Stomach (tissue), 9 donors: ENCODE results near the gene UBAC2. TPM values are rescaled to one million over a fixed set of nuclear protein-coding genes. Genes with fewer than 3 reads are reported as not detected.
"Not testable (repeated sequence)": the region's sequence is repeated elsewhere in the genome, so short reads cannot be mapped to it uniquely, and the experiment has no call there.

Experiments used
- DNase-seq, 2 donors: peaks; one replicate each; pipeline versions ENCODE4 v3.0.0 to v3.0.0-alpha.2; 2013 to 2019
- H3K27ac ChIP-seq, 5 donors: fragments of 200-600 bp in 4 of 5; sonication (generic) in 4 of 5; one replicate each; pipeline ENCODE4 v1.5.1; 2013 to 2019; ENCODE audit warnings: mild to moderate bottlenecking in 1 of 5, moderate library complexity in 1 of 5
- H3K27me3 ChIP-seq, 3 donors: fragments of 200-600 bp; sonication (generic); one replicate each; pipeline ENCODE4 v1.5.1; 2017 to 2019; ENCODE audit warnings: mixed run types in 1 of 3
- H3K36me3 ChIP-seq, 4 donors: fragments of 200-600 bp; sonication (generic); 1 replicate in 3 of 4; 2 replicates in 1 of 4; pipeline ENCODE4 v1.5.1; 2016 to 2019
- H3K4me1 ChIP-seq, 4 donors: fragments of 200-600 bp; sonication (generic); one replicate each; pipeline ENCODE4 v1.5.1; 2016 to 2019
- H3K4me3 ChIP-seq, 4 donors: fragments of 200-600 bp; sonication (generic) in 3 of 4; one replicate each; pipeline ENCODE4 v1.5.1; 2016 to 2019; ENCODE audit warnings: mild to moderate bottlenecking in 1 of 4
- H3K9me3 ChIP-seq, 4 donors: fragments of 200-600 bp; sonication (generic); one replicate each; pipeline ENCODE4 v1.5.1; 2016 to 2019
- CTCF ChIP-seq, 7 experiments: fragments of 450-650 bp in 4 of 7; fragments of 200-600 bp in 3 of 7; sonication (generic) in 3 of 7; IDR thresholded peaks; one replicate each; pipeline ENCODE4 v1.5.1; 2016 to 2019; ENCODE audit warnings: antibody characterized with exemption in 7 of 7, control low read depth in 2 of 7, mild to moderate bottlenecking in 1 of 7
- EP300 ChIP-seq: sonication (generic); formaldehyde crosslinking; IDR thresholded peaks from one replicate; pipeline ENCODE4 v1.6.1; 2017; ENCODE audit warnings: antibody characterized with exemption
- POLR2A ChIP-seq, 4 donors: fragments of 450-650 bp; IDR thresholded peaks; one replicate each; pipeline ENCODE4 v1.6.1; 2016; ENCODE audit warnings: antibody characterized with exemption in 4 of 4, control low read depth in 2 of 4, mild to moderate bottlenecking in 1 of 4, moderate library complexity in 1 of 4
- POLR2AphosphoS5 ChIP-seq, 3 donors: sonication (generic); formaldehyde crosslinking; IDR thresholded peaks; one replicate each; pipeline ENCODE4 v1.6.1; 2016; ENCODE audit warnings: antibody characterized with exemption in 3 of 3
- WGBS, 5 donors: extraction: QIAGEN DNeasy Blood & Tissue Kit in 3 of 5; methylation state at CpG; one replicate each; pipeline versions ENCODE4 v1.1.5 to v1.1.7; 2013 to 2018; 5-methylcytosine and 5-hydroxymethylcytosine counted together
- intact Hi-C: fragments of 100-400 bp; cut with DNase I; formaldehyde crosslinking; loops from one replicate; pipeline ENCODE4 v1.15.1; 2023; ENCODE audit warnings: low total_unique reads
- polyA plus RNA-seq, 3 donors: library from polyadenylated mRNA; stranded (reverse); fragments of 200-250 nt; gene quantifications; one replicate each; pipeline ENCODE4 v1.2.3, GENCODE V29; 2013
- total RNA-seq, 5 donors: library from RNA; depleted of rRNA; stranded (reverse); fragments of >200 nt; gene quantifications; one replicate each; pipeline versions ENCODE4 v1.1.0 to v1.2.3, GENCODE V29; 2014 to 2016
- donor health status: healthy with polysubstance abuse.
- donor health status: Bipolar disorder and iron deficiency.
- donor health status: healthy.

Gene UBAC2
- total and polyA plus RNA-seq, 8 donors: 18.1 to 68.8 (median 40.1) TPM

DNA sequence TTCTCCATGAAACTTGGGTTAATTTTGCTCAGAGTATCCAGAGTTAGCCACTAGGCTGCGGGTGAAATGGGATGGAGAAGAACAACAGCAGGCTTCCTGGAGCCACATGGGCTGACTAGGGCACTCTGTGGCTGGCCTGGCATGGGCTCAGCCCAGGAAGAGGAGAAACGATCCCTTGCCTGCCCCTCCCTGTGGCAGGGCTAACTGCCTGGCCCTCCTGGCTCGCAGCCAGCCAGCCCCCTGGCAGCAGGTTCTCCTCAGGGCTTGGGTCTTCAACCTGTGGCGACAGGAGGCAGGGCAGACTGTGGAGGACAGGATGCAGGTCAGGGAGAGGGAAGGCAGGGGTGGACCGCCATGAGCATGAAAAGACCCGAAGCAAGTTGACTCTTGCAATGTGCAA is 185.3 kb downstream of the UBAC2 start:
- TF ChIP-seq POLR2A (IDR thresholded peaks at IDR 0.05) (no peak), EP300 (no peak), POLR2AphosphoS5 (IDR thresholded peaks at IDR 0.05) (no peak), CTCF (IDR thresholded peaks at IDR 0.05) (no peak)
- intact Hi-C loops: no loop called here

GRCh38 chr13:99386495-99386894 is 185.8 kb downstream of the UBAC2 start:
- WGBS, 5 donors: 79 to 84% (median 81%) methylated on average over 10 of the region's 10 CpGs
- intact Hi-C loops: no loop called here
- DNase-seq: no peak
- Histone ChIP-seq H3K9me3 (no peaks in the 10 kb centered on the region), H3K27ac (no peak overlapping the region), H3K27me3 (no peaks in the 10 kb centered on the region), H3K4me1 (peaks cover 0 to 12% (median 0%) of the 10 kb centered on the region in 4 donors), H3K36me3 (peaks cover 3 to 39% (median 25%) of the 10 kb centered on the region in 4 donors), H3K4me3 (no peak overlapping the region)
- TF ChIP-seq POLR2AphosphoS5 (IDR thresholded peaks at IDR 0.05) (no peak), EP300 (no peak), CTCF (IDR thresholded peaks at IDR 0.05) (no peak), POLR2A (IDR thresholded peaks at IDR 0.05) (no peak)

More for the DNA sequence above, 185.3 kb downstream of the UBAC2 start:
- H3K4me3 ChIP-seq: no peak overlapping the region
- no peak overlapping the region for H3K27ac ChIP-seq
- no peaks in the 10 kb centered on the region for H3K27me3 ChIP-seq
- H3K9me3 ChIP-seq: no peaks in the 10 kb centered on the region
- no peak for DNase-seq
- H3K4me1 ChIP-seq: peaks cover 0 to 12% (median 0%) of the 10 kb centered on the region in 4 donors
- peaks cover 3 to 39% (median 30%) of the 10 kb centered on the region in 4 donors for H3K36me3 ChIP-seq
- WGBS, 5 donors: 77 to 89% (median 82%) methylated on average over 6 of the region's 6 CpGs

DNA sequence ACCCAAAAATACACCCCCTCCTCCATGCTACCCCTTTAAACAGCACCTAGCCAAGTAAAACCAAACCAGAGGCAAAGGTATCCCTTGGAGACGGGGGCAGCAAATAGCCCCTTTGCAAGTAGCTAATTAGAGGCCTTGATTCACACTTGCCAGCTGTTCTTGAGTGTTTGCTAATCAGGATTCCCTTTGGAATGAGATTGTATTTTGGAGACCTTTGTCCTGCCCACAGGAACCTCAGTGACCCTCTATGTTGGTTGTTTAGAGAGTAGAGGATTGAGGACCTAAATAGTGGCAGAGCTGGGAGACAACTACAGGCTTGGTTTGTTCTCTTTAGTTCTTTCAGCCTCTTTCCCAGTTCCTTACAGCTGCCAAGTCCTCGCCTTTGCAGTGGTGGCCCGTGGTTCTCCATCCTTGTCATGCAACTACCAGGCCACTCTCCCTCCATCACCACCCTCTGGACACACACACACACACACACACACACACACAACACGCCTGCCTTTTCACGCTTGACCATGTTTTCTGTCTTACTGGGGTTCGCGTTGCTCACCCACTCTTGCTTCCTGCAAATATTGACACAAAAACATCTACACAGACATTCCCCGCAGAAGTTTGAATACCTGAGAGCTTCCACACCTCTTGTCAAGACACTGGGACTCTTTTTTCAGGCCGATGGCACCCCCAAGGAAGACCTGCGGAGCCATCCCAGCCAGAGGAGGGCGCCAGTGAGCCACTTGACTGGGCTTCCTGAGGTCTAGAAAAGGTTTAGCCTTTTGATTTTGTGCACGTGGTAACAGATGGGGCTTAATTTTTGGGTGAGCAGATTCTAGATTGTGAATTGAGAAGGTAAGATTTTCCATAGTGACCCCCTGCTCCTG is 186.5 kb downstream of the UBAC2 start:
- Histone ChIP-seq H3K27me3 (no peaks in the 10 kb centered on the region), H3K9me3 (no peaks in the 10 kb centered on the region), H3K4me1 (peaks cover 0 to 12% (median 0%) of the 10 kb centered on the region in 4 donors), H3K36me3 (peaks cover 3 to 39% (median 25%) of the 10 kb centered on the region in 4 donors), H3K27ac (no peak overlapping the region), H3K4me3 (no peak overlapping the region)
- intact Hi-C loops: no loop called here
- peak; percentile 46 to 55 for DNase-seq
- WGBS, 5 donors: 63 to 77% (median 71%) methylated on average over 12 of the region's 12 CpGs
- TF ChIP-seq EP300 (no peak), CTCF (IDR thresholded peaks at IDR 0.05) (peak in 4 of 7 experiments; percentile 12 to 51 (median 26))

GRCh38 chr13:99388334-99388923 is 187.8 kb downstream of the UBAC2 start:
- intact Hi-C loops: no loop called here
- Histone ChIP-seq H3K4me3 (no peak overlapping the region), H3K27ac (no peak overlapping the region)

GRCh38 chr13:99389094-99389493 is 188.4 kb downstream of the UBAC2 start:
- intact Hi-C loops: not testable (repeated sequence)

More at GRCh38 chr13:99388334-99388923, 187.8 kb downstream of the UBAC2 start:
- Histone ChIP-seq H3K9me3 (no peaks in the 10 kb centered on the region), H3K36me3 (peaks cover 3 to 39% (median 25%) of the 10 kb centered on the region in 4 donors), H3K4me1 (peaks cover 0 to under 1% (median 0%) of the 10 kb centered on the region in 4 donors), H3K27me3 (no peaks in the 10 kb centered on the region)
- TF ChIP-seq POLR2AphosphoS5 (IDR thresholded peaks at IDR 0.05) (no peak), POLR2A (IDR thresholded peaks at IDR 0.05) (no peak)
- WGBS, 5 donors: 94 to 97% (median 95%) methylated on average over 14 of the region's 14 CpGs
- DNase-seq: no peak

More at GRCh38 chr13:99389094-99389493, 188.4 kb downstream of the UBAC2 start:
- H3K9me3 ChIP-seq, DNase-seq, H3K4me3 ChIP-seq, H3K27me3 ChIP-seq, H3K27ac ChIP-seq, H3K4me1 ChIP-seq: not testable (repeated sequence)
- peaks cover 3 to 39% (median 25%) of the 10 kb centered on the region in 4 donors for H3K36me3 ChIP-seq
- 88 to 93% (median 89%) methylated on average over 6 of the region's 6 CpGs for WGBS, 5 donors
